Astrocyte (in vitro differentiated cells and primary cell): ENCODE data around the gene KPNA1. TPM values are rescaled to one million over a fixed set of nuclear protein-coding genes. Genes with fewer than 3 reads are reported as not detected.

Experiments used
- DNase-seq: peaks from one replicate; pipeline ENCODE4 v3.0.0-alpha.2; 2010; ENCODE audit warnings: low read depth
- FAIRE-seq: peaks from 2 replicates; lab custom pipeline; 2011; peaks lifted over from hg19 to GRCh38; lab: Jason Lieb, UNC
- H2AFZ ChIP-seq: 2 replicates; pipeline ENCODE4 v1.6.0; 2012; ENCODE audit warnings: low read depth, low read length, inconsistent platforms
- H3K27ac ChIP-seq: 2 replicates; pipeline ENCODE4 v1.5.1; 2011; ENCODE audit warnings: low read depth, low read length, inconsistent platforms
- H3K27me3 ChIP-seq: 2 replicates; pipeline ENCODE4 v1.6.0; 2011; ENCODE audit warnings: low read length, inconsistent platforms; ENCODE audit not compliant: insufficient read depth
- H3K36me3 ChIP-seq: 2 replicates; pipeline ENCODE4 v1.5.1; 2011; ENCODE audit warnings: low read length, inconsistent platforms; ENCODE audit not compliant: insufficient read depth
- H3K4me1 ChIP-seq: 2 replicates; pipeline ENCODE4 v1.5.1; 2011; ENCODE audit warnings: low read length, inconsistent platforms; ENCODE audit not compliant: insufficient read depth
- H3K4me2 ChIP-seq: 2 replicates; pipeline ENCODE4 v1.6.0; 2012; ENCODE audit warnings: low read length, inconsistent platforms
- H3K4me3 ChIP-seq: 2 replicates; pipeline ENCODE4 v1.5.1; 2011; ENCODE audit warnings: low read depth, mild to moderate bottlenecking, low read length, inconsistent platforms; ENCODE audit not compliant: insufficient read depth
- H3K79me2 ChIP-seq: 2 replicates; pipeline ENCODE4 v1.6.0; 2012; ENCODE audit warnings: mild to moderate bottlenecking, low read length, inconsistent platforms; ENCODE audit not compliant: insufficient read depth
- H3K9ac ChIP-seq: 2 replicates; pipeline ENCODE4 v1.6.0; 2012; ENCODE audit warnings: mild to moderate bottlenecking, low read length, inconsistent platforms
- H3K9me3 ChIP-seq: 2 replicates; pipeline ENCODE4 v1.5.1; 2012; ENCODE audit warnings: low read depth, mild to moderate bottlenecking, low read length, inconsistent platforms; ENCODE audit not compliant: insufficient read depth
- H4K20me1 ChIP-seq: 2 replicates; pipeline ENCODE4 v1.6.0; 2012; ENCODE audit warnings: low read length, inconsistent platforms; ENCODE audit not compliant: insufficient read depth
- H3K27ac Mint-ChIP-seq: one replicate; pipeline ENCODE4 v1.8.0; 2021; ENCODE audit warnings: mild to moderate bottlenecking, mixed read lengths; ENCODE audit not compliant: unreplicated experiment
- H3K27me3 Mint-ChIP-seq: one replicate; pipeline ENCODE4 v1.8.0; 2021; ENCODE audit warnings: low read depth, mixed read lengths; ENCODE audit not compliant: unreplicated experiment
- H3K36me3 Mint-ChIP-seq: one replicate; pipeline ENCODE4 v1.8.0; 2021; ENCODE audit warnings: low read depth, mixed read lengths; ENCODE audit not compliant: unreplicated experiment
- H3K4me1 Mint-ChIP-seq: one replicate; pipeline ENCODE4 v1.8.0; 2021; ENCODE audit warnings: low read depth, mixed read lengths; ENCODE audit not compliant: unreplicated experiment
- H3K4me3 Mint-ChIP-seq: one replicate; pipeline ENCODE4 v1.8.0; 2021; ENCODE audit warnings: mild to moderate bottlenecking, moderate library complexity, mixed read lengths; ENCODE audit not compliant: unreplicated experiment
- H3K9me3 Mint-ChIP-seq: one replicate; pipeline ENCODE4 v1.8.0; 2021; ENCODE audit warnings: mild to moderate bottlenecking, mixed read lengths; ENCODE audit not compliant: unreplicated experiment
- CTCF ChIP-seq: IDR thresholded peaks from 2 replicates; pipeline ENCODE4 v1.5.1; 2011; ENCODE audit warnings: low read depth, mild to moderate bottlenecking, inconsistent platforms, low read length, moderate library complexity; ENCODE audit not compliant: insufficient read depth
- EZH2 ChIP-seq: IDR thresholded peaks from 2 replicates; pipeline ENCODE4 v1.6.1; 2012; ENCODE audit warnings: mild to moderate bottlenecking, low read length, inconsistent platforms; ENCODE audit not compliant: insufficient read depth
- total RNA-seq: library from RNA; stranded (reverse); gene quantifications from 2 replicates; pipeline ENCODE4 v1.2.1, GENCODE V29; 2021

The KPNA1 gene
- total RNA-seq, 1 donor from 2014 or later: 165 TPM

GRCh38 chr3:122493296-122493695 lies 21.4 kb downstream of the KPNA1 start:
- Histone ChIP-seq H3K79me2 (peaks cover 61% of the 10 kb centered on the region), H3K4me1 (peaks cover 8% of the 10 kb centered on the region), H3K27me3 (no peaks in the 10 kb centered on the region), H3K4me3 (no peak overlapping the region), H3K9me3 (no peaks in the 10 kb centered on the region), H3K27ac (no peak overlapping the region), H3K4me2 (peak overlapping the region; percentile 42), H3K9ac (no peak overlapping the region), H3K36me3 (peaks cover 11% of the 10 kb centered on the region), H4K20me1 (peaks cover 80% of the 10 kb centered on the region), H2AFZ (no peak overlapping the region)
- no peak for TF ChIP-seq CTCF
- no peak for TF ChIP-seq EZH2
- H3K27ac Mint-ChIP-seq: peak overlapping the region; percentile 69
- FAIRE-seq (peak; percentile 26), DNase-seq (peak; percentile 83)
- no peaks in the 10 kb centered on the region for H3K9me3 Mint-ChIP-seq
- peaks cover 9% of the 10 kb centered on the region for H3K36me3 Mint-ChIP-seq
- H3K27me3 Mint-ChIP-seq: no peaks in the 10 kb centered on the region
- H3K4me1 Mint-ChIP-seq: peaks cover 54% of the 10 kb centered on the region
- peak overlapping the region; percentile 71 for H3K4me3 Mint-ChIP-seq

- Histone ChIP-seq H3K27ac (no peak overlapping the region), H3K4me1 (peaks cover 9% of the 10 kb centered on the region), H2AFZ (no peak overlapping the region), H3K9me3 (no peaks in the 10 kb centered on the region), H4K20me1 (peaks cover 89% of the 10 kb centered on the region), H3K36me3 (no peaks in the 10 kb centered on the region), H3K79me2 (peaks cover 72% of the 10 kb centered on the region), H3K9ac (no peak overlapping the region), H3K27me3 (no peaks in the 10 kb centered on the region), H3K4me3 (no peak overlapping the region), H3K4me2 (no peak overlapping the region)
- Mint-ChIP-seq H3K9me3 (no peaks in the 10 kb centered on the region), H3K4me1 (peaks cover 36% of the 10 kb centered on the region), H3K27me3 (no peaks in the 10 kb centered on the region), H3K36me3 (peaks cover 10% of the 10 kb centered on the region), H3K4me3 (no peak overlapping the region), H3K27ac (no peak overlapping the region)
- TF ChIP-seq EZH2 (no peak), CTCF (no peak)
- DNase-seq: no peak
- FAIRE-seq: peak; percentile 34
Measured at GRCh38 chr3:122488262-122488973, 26.3 kb downstream of the KPNA1 start.

- H3K4me1 ChIP-seq: peaks cover 18% of the 10 kb centered on the region
- H3K9ac ChIP-seq: no peak overlapping the region
- TF ChIP-seq EZH2: no peak
- TF ChIP-seq CTCF: no peak
- peak overlapping the region; percentile 47 for H3K4me2 ChIP-seq
- peaks cover 91% of the 10 kb centered on the region for H4K20me1 ChIP-seq
- H2AFZ ChIP-seq: no peak overlapping the region
- peaks cover 78% of the 10 kb centered on the region for H3K79me2 ChIP-seq
- H3K36me3 ChIP-seq: no peaks in the 10 kb centered on the region
- FAIRE-seq (no peak), DNase-seq (peak; percentile 56)
- Mint-ChIP-seq H3K36me3 (peaks cover 2% of the 10 kb centered on the region), H3K4me3 (no peak overlapping the region), H3K9me3 (no peaks in the 10 kb centered on the region), H3K27me3 (no peaks in the 10 kb centered on the region), H3K27ac (peak overlapping the region; percentile 67), H3K4me1 (peaks cover 46% of the 10 kb centered on the region)
- H3K4me3 ChIP-seq: no peak overlapping the region
- no peaks in the 10 kb centered on the region for H3K27me3 ChIP-seq
- H3K9me3 ChIP-seq: no peaks in the 10 kb centered on the region
- no peak overlapping the region for H3K27ac ChIP-seq
Measured at GRCh38 chr3:122484985-122485384, 29.8 kb downstream of the KPNA1 start.
